K562 (cell line): ENCODE results near the gene SMCO1. TPM values are rescaled to one million over a fixed set of nuclear protein-coding genes. Genes with fewer than 3 reads are reported as not detected.

Experiments used
- ATF1 ChIP-seq, 2 experiments: fragments of 450-650 bp in 1 of 2; IDR thresholded peaks; 2 replicates each; pipeline ENCODE4 v1.6.1; 2016; ENCODE audit warnings: missing compliant biosample characterization in 1 of 2, missing genetic modification characterization in 1 of 2
- E4F1 ChIP-seq: fragments of 250-450 bp; sonication (Bioruptor Pico); IDR thresholded peaks from 2 replicates; pipeline ENCODE4 v1.5.0; 2021; ENCODE audit warnings: mild to moderate bottlenecking, borderline replicate concordance
- GABPB2 ChIP-seq: fragments of 250-450 bp; sonication (Bioruptor Pico); conservative IDR thresholded peaks from 2 replicates; pipeline ENCODE4 v1.5.1; 2021; ENCODE audit warnings: mild to moderate bottlenecking
- ID3 ChIP-seq, 2 experiments: fragments of 250-450 bp in 1 of 2; fragments of 450-650 bp in 1 of 2; sonication (Bioruptor Pico) in 1 of 2; IDR thresholded peaks; 2 replicates each; pipeline versions ENCODE4 v1.6.1 to v1.8.0; 2016 to 2021; ENCODE audit warnings: mild to moderate bottlenecking in 2 of 2, moderate library complexity in 2 of 2, missing compliant biosample characterization in 1 of 2, missing genetic modification characterization in 1 of 2
- MNT ChIP-seq, 2 experiments: fragments of 450-650 bp; conservative IDR thresholded peaks; 2 replicates each; pipeline ENCODE4 v1.6.1; 2017; ENCODE audit warnings: mild to moderate bottlenecking in 2 of 2, moderate library complexity in 2 of 2
- TFAP4 ChIP-seq: sonication (generic); formaldehyde crosslinking; IDR thresholded peaks from 2 replicates; pipeline ENCODE4 v1.8.0; 2022; ENCODE audit warnings: missing genetic modification reagents, mild to moderate bottlenecking, moderate library complexity, borderline replicate concordance
- ZHX1 ChIP-seq: fragments of 150-350 bp; conservative IDR thresholded peaks from 2 replicates; pipeline ENCODE4 v1.6.1; 2014; ENCODE audit warnings: low read length
- polyA plus RNA-seq, 8 experiments: library from polyadenylated mRNA; depleted of rRNA in 4 of 8; stranded (reverse) in 5 of 8; unstranded in 3 of 8; fragments of >200 nt; fragmentation: Nextera tagmentation in 2 of 8; fragmentation: Illumina TruSeq in 1 of 8; extraction: Ambion mirVana in 2 of 8; extraction: Trizol in 1 of 8; gene quantifications; 2 replicates each; pipeline versions ENCODE4 v1.2.1 to v1.2.3, GENCODE V29; 2011 to 2014; ENCODE audit warnings: inconsistent platforms in 1 of 8, missing spikeins in 1 of 8
- total RNA-seq, 7 experiments: library from RNA; depleted of rRNA in 6 of 7; stranded (reverse); fragments of >200 nt in 6 of 7; fragmentation: Illumina TruSeq in 2 of 7; extraction: Trizol in 2 of 7; gene quantifications; 2 replicates each; pipeline versions ENCODE4 v1.2.1 to v1.2.3, GENCODE V29; 2011 to 2021; ENCODE audit warnings: low replicate concordance in 1 of 7

Gene SMCO1
- total and polyA plus RNA-seq, 9 of the 15 experiments (the other 6 are each of a cell fraction or from before 2014, with no cell fraction given) = 0.05 to 0.35 (median 0.12) TPM; not detected in 5

GRCh38 chr3:196528639-196529233, 13.6 kb upstream of the SMCO1 start (continued):
- TF ChIP-seq MNT (conservative IDR thresholded peaks at IDR 0.05) = 0 out of 4 replicates have a peak, but pooled peaks of 1 of the 2 experiments have one; percentile 62
- no peak for TF ChIP-seq E4F1 (CRISPR knock-in tag)
- no peak for TF ChIP-seq GABPB2 (CRISPR knock-in tag)
- no peak for TF ChIP-seq ID3 (CRISPR knock-in tag; IDR thresholded peaks at IDR 0.05)
- TF ChIP-seq ID3 (tag; IDR thresholded peaks at IDR 0.05) = peak; percentile 68
- TF ChIP-seq TFAP4 = peak; percentile 57
- no peak for TF ChIP-seq ATF1 (CRISPR knock-in tag; IDR thresholded peaks at IDR 0.05)
- peak; percentile 28; the same call in 1 of the 2 replicates for TF ChIP-seq ATF1 (tag; IDR thresholded peaks at IDR 0.05)
- 0 out of 2 replicates have a peak, but pooled peaks have one; percentile 28 for TF ChIP-seq ZHX1
